ENCODE data around the gene ARFGAP2. TPM values are rescaled to one million over a fixed set of nuclear protein-coding genes. Genes with fewer than 3 reads are reported as not detected.

The ARFGAP2 gene
- total and polyA plus RNA-seq, 2 of the 8 experiments (the other 6 are each of a cell fraction or from before 2014, with no cell fraction given) = 50.2 to 64.0 TPM

DNA sequence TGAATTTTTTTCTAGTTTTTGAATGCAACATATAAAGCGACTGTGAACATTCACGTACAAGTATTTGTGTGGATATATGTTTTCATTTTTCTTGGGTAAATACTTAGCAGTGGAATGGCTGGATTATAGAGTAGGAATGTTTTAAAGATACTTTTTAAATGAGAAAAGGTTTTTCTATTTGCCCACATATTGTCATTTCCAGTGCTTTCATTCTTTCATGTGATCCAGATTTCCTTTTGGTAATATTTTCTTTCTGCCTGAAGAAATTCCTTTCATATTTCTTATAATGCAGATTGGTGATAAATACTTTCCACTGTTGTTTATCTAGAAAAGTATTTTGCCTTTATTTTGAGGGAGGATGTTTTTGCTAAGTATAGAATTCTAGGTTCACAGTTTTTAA is 46.0 kb upstream of the ARFGAP2 start (continued):
- TF ChIP-seq, protein P1, sequence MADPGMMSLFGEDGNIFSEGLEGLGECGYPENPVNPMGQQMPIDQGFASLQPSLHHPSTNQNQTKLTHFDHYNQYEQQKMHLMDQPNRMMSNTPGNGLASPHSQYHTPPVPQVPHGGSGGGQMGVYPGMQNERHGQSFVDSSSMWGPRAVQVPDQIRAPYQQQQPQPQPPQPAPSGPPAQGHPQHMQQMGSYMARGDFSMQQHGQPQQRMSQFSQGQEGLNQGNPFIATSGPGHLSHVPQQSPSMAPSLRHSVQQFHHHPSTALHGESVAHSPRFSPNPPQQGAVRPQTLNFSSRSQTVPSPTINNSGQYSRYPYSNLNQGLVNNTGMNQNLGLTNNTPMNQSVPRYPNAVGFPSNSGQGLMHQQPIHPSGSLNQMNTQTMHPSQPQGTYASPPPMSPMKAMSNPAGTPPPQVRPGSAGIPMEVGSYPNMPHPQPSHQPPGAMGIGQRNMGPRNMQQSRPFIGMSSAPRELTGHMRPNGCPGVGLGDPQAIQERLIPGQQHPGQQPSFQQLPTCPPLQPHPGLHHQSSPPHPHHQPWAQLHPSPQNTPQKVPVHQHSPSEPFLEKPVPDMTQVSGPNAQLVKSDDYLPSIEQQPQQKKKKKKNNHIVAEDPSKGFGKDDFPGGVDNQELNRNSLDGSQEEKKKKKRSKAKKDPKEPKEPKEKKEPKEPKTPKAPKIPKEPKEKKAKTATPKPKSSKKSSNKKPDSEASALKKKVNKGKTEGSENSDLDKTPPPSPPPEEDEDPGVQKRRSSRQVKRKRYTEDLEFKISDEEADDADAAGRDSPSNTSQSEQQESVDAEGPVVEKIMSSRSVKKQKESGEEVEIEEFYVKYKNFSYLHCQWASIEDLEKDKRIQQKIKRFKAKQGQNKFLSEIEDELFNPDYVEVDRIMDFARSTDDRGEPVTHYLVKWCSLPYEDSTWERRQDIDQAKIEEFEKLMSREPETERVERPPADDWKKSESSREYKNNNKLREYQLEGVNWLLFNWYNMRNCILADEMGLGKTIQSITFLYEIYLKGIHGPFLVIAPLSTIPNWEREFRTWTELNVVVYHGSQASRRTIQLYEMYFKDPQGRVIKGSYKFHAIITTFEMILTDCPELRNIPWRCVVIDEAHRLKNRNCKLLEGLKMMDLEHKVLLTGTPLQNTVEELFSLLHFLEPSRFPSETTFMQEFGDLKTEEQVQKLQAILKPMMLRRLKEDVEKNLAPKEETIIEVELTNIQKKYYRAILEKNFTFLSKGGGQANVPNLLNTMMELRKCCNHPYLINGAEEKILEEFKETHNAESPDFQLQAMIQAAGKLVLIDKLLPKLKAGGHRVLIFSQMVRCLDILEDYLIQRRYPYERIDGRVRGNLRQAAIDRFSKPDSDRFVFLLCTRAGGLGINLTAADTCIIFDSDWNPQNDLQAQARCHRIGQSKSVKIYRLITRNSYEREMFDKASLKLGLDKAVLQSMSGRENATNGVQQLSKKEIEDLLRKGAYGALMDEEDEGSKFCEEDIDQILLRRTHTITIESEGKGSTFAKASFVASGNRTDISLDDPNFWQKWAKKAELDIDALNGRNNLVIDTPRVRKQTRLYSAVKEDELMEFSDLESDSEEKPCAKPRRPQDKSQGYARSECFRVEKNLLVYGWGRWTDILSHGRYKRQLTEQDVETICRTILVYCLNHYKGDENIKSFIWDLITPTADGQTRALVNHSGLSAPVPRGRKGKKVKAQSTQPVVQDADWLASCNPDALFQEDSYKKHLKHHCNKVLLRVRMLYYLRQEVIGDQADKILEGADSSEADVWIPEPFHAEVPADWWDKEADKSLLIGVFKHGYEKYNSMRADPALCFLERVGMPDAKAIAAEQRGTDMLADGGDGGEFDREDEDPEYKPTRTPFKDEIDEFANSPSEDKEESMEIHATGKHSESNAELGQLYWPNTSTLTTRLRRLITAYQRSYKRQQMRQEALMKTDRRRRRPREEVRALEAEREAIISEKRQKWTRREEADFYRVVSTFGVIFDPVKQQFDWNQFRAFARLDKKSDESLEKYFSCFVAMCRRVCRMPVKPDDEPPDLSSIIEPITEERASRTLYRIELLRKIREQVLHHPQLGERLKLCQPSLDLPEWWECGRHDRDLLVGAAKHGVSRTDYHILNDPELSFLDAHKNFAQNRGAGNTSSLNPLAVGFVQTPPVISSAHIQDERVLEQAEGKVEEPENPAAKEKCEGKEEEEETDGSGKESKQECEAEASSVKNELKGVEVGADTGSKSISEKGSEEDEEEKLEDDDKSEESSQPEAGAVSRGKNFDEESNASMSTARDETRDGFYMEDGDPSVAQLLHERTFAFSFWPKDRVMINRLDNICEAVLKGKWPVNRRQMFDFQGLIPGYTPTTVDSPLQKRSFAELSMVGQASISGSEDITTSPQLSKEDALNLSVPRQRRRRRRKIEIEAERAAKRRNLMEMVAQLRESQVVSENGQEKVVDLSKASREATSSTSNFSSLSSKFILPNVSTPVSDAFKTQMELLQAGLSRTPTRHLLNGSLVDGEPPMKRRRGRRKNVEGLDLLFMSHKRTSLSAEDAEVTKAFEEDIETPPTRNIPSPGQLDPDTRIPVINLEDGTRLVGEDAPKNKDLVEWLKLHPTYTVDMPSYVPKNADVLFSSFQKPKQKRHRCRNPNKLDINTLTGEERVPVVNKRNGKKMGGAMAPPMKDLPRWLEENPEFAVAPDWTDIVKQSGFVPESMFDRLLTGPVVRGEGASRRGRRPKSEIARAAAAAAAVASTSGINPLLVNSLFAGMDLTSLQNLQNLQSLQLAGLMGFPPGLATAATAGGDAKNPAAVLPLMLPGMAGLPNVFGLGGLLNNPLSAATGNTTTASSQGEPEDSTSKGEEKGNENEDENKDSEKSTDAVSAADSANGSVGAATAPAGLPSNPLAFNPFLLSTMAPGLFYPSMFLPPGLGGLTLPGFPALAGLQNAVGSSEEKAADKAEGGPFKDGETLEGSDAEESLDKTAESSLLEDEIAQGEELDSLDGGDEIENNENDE (IDR thresholded peaks at IDR 0.05; ENCODE audit: insufficient replicate concordance, low read length) = no peak
- TF ChIP-seq SAP30 (IDR thresholded peaks at IDR 0.05; ENCODE audit: insufficient read depth, insufficient replicate concordance, low read length) = no peak
